Prostate gland (tissue), 2 donors: ENCODE measurements around the gene LRRC1. TPM values are rescaled to one million over a fixed set of nuclear protein-coding genes. Genes with fewer than 3 reads are reported as not detected.

Experiments used
- DNase-seq: peaks from one replicate; pipeline ENCODE4 v3.0.0-alpha.2; 2019; ENCODE audit warnings: low spot score
- H3K27ac ChIP-seq, 2 donors: fragments of 200-600 bp; sonication (generic); 2 replicates each; pipeline ENCODE4 v1.5.1; 2017 to 2019
- H3K27me3 ChIP-seq: fragments of 200-600 bp; sonication (generic); replicated peaks from 2 replicates; pipeline ENCODE4 v1.5.1; 2019; ENCODE audit not compliant: insufficient read depth
- H3K36me3 ChIP-seq, 2 donors: fragments of 200-600 bp; sonication (generic); 1 replicate in 1 of 2; 2 replicates in 1 of 2; pipeline versions ENCODE4 v1.5.1 to v1.8.1; 2017 to 2019
- H3K4me1 ChIP-seq: fragments of 200-600 bp; sonication (generic); replicated peaks from 2 replicates; pipeline ENCODE4 v1.5.1; 2019
- H3K4me3 ChIP-seq, 2 donors: fragments of 200-600 bp; sonication (generic); 2 replicates each; pipeline ENCODE4 v1.5.1; 2017 to 2019
- H3K9me3 ChIP-seq: fragments of 200-600 bp; sonication (generic); 2 replicates; pipeline ENCODE4 v1.5.1; 2017
- POLR2A ChIP-seq: fragments of 450-650 bp; IDR thresholded peaks from one replicate; pipeline ENCODE4 v1.6.1; 2016; ENCODE audit warnings: antibody characterized with exemption, mild to moderate bottlenecking
- POLR2AphosphoS5 ChIP-seq: sonication (generic); formaldehyde crosslinking; IDR thresholded peaks from one replicate; pipeline ENCODE4 v1.6.1; 2017; ENCODE audit warnings: antibody characterized with exemption
- WGBS: methylation state at CpG from one replicate; pipeline ENCODE4 v1.1.5; 2018; 5-methylcytosine and 5-hydroxymethylcytosine counted together
- intact Hi-C: fragments of 100-400 bp; cut with DNase I; formaldehyde crosslinking; loops from one replicate; pipeline ENCODE4 v1.14.2; 2022
- total RNA-seq, 2 donors: library from RNA; depleted of rRNA; stranded (reverse); fragments of >200 nt; gene quantifications; one replicate each; pipeline ENCODE4 v1.1.0, GENCODE V29; 2016
- TF ChIP-seq, protein P1 (sequence below), 4 experiments: fragments of 200-600 bp in 2 of 4; fragments of 450-650 bp in 2 of 4; sonication (generic) in 2 of 4; IDR thresholded peaks; 1 replicate in 3 of 4; 2 replicates in 1 of 4; pipeline ENCODE4 v1.5.1; 2016 to 2019; ENCODE audit warnings: antibody characterized with exemption in 4 of 4, mild to moderate bottlenecking in 2 of 4, moderate library complexity in 2 of 4

LRRC1 gene
- total RNA-seq, 2 donors from 2014 or later, result 25.0 to 25.6 TPM

DNA sequence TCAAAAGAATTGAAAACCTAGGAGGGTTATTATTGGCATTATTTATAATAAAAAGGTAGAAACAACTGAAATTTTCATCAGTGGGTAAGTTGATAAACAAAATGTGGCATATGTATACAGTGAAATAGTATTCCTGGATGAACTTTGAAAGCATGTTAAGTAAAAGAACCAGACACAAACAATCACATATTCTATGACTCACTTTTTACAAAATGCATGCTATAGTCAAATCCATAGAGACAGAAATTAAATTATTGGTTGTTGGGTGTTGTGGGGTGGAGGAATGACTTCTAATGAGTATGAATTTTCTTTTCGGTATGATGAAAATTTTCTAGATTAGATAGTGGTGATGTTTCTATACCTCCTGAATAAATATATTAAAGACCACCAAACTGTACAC lies 94.6 kb downstream of the LRRC1 start:
- H3K4me3 ChIP-seq, result no peak overlapping the region
- H3K9me3 ChIP-seq, result no peaks in the 10 kb centered on the region
- 100% methylated on average over 1 of the region's 1 CpG for WGBS
- no peaks in the 10 kb centered on the region for H3K36me3 ChIP-seq
- intact Hi-C loops, result no loop called here
- no peaks in the 10 kb centered on the region for H3K4me1 ChIP-seq
- H3K27ac ChIP-seq, result no peak overlapping the region
- TF ChIP-seq, protein P1, sequence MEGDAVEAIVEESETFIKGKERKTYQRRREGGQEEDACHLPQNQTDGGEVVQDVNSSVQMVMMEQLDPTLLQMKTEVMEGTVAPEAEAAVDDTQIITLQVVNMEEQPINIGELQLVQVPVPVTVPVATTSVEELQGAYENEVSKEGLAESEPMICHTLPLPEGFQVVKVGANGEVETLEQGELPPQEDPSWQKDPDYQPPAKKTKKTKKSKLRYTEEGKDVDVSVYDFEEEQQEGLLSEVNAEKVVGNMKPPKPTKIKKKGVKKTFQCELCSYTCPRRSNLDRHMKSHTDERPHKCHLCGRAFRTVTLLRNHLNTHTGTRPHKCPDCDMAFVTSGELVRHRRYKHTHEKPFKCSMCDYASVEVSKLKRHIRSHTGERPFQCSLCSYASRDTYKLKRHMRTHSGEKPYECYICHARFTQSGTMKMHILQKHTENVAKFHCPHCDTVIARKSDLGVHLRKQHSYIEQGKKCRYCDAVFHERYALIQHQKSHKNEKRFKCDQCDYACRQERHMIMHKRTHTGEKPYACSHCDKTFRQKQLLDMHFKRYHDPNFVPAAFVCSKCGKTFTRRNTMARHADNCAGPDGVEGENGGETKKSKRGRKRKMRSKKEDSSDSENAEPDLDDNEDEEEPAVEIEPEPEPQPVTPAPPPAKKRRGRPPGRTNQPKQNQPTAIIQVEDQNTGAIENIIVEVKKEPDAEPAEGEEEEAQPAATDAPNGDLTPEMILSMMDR (IDR thresholded peaks at IDR 0.05), result no peak
- TF ChIP-seq POLR2A (no peak), POLR2AphosphoS5 (no peak)
- H3K27me3 ChIP-seq, result no peaks in the 10 kb centered on the region
- DNase-seq, result no peak

DNA sequence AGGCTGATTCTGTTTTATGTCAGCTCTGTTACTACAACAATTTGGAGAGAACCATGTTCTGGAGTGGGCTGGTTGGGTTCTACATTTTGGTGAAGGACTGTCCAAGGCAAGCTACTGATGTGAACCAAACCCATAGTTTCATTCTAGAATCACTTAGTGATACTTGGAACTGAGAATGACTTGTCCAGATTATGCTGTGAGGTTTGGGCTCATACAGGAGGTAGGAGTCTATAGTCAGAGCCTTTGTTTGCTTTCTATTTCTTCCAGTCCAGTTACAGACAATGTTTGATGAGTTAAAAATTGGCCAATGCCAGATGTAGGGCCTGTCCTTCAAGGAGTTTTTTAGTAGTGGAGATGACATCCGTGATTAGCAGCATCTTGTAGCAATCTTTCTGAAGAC lies 97.9 kb downstream of the LRRC1 start:
- intact Hi-C loops, result no loop called here
- WGBS, result 90% methylated on average over 1 of the region's 1 CpG
- TF ChIP-seq POLR2A (no peak), POLR2AphosphoS5 (no peak)
- TF ChIP-seq, protein P1 (IDR thresholded peaks at IDR 0.05), result no peak

GRCh38 chr6:53894091-53894490 lies 99.3 kb downstream of the LRRC1 start:
- no peak for DNase-seq
- H3K4me3 ChIP-seq, result no peak overlapping the region
- TF ChIP-seq, protein P1 (IDR thresholded peaks at IDR 0.05), result no peak
- no peak for TF ChIP-seq POLR2AphosphoS5
- no peak for TF ChIP-seq POLR2A
- intact Hi-C loops, result no loop called here
- H3K27ac ChIP-seq, result no peak overlapping the region
- H3K9me3 ChIP-seq, result no peaks in the 10 kb centered on the region
- no peaks in the 10 kb centered on the region for H3K27me3 ChIP-seq
- no peaks in the 10 kb centered on the region for H3K4me1 ChIP-seq
- WGBS, result 57% methylated on average over 2 of the region's 2 CpGs
- H3K36me3 ChIP-seq, result no peaks in the 10 kb centered on the region

More for the DNA sequence above, 97.9 kb downstream of the LRRC1 start:
- Histone ChIP-seq H3K36me3 (no peaks in the 10 kb centered on the region), H3K4me3 (no peak overlapping the region), H3K4me1 (no peaks in the 10 kb centered on the region), H3K27me3 (no peaks in the 10 kb centered on the region), H3K27ac (no peak overlapping the region), H3K9me3 (no peaks in the 10 kb centered on the region)
- no peak for DNase-seq

GRCh38 chr6:53896196-53896595 lies 101.4 kb downstream of the LRRC1 start:
- TF ChIP-seq POLR2AphosphoS5, result no peak
- TF ChIP-seq, protein P1 (IDR thresholded peaks at IDR 0.05), result no peak
- no peak for TF ChIP-seq POLR2A
- H3K36me3 ChIP-seq, result no peaks in the 10 kb centered on the region
- no peak for DNase-seq
- no peak overlapping the region for H3K27ac ChIP-seq
- intact Hi-C loops, result no loop called here
- no peak overlapping the region for H3K4me3 ChIP-seq
- no peaks in the 10 kb centered on the region for H3K4me1 ChIP-seq
- no peaks in the 10 kb centered on the region for H3K9me3 ChIP-seq
- no peaks in the 10 kb centered on the region for H3K27me3 ChIP-seq

- Histone ChIP-seq H3K36me3 (no peaks in the 10 kb centered on the region), H3K27me3 (no peaks in the 10 kb centered on the region), H3K27ac (no peak overlapping the region), H3K4me1 (no peaks in the 10 kb centered on the region), H3K4me3 (no peak overlapping the region), H3K9me3 (no peaks in the 10 kb centered on the region)
- TF ChIP-seq POLR2A (no peak), POLR2AphosphoS5 (no peak)
- TF ChIP-seq, protein P1 (IDR thresholded peaks at IDR 0.05), result no peak
- WGBS, result 86% methylated on average over 2 of the region's 2 CpGs
- intact Hi-C loops, result no loop called here
- no peak for DNase-seq
Observed at GRCh38 chr6:53898026-53898795, 103.4 kb downstream of the LRRC1 start.
